Measurements from ENCODE around the gene ERN1.

ERN1 gene

GRCh38 chr17:64145375-64145750 is 15.4 kb upstream of the ERN1 start:
- H3K4me3 ChIP-seq (ENCODE audit: control insufficient read depth, low read depth, low read length), result peak overlapping the region; percentile 79
- no peak for TF ChIP-seq CTCF (conservative IDR thresholded peaks at IDR 0.05; ENCODE audit: control insufficient read depth, insufficient read depth, low read depth, low read length)

DNA sequence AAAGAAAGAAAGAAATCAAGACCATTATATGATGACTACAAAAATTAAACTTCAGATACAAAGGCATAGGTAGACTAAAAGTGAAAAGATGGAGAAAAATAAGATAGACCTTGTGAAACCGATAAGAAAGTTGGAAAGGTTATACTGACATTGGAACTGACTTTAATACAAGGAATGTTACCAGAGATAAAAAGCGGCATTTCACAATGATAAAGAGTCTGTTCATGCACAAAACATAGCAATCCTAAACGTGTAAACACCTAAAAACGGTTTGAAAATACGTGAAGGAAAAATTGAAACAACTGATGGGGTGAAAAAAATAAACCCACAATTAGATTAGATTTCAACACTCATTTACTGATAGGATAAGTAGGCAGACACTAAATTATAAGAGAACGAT is 9.6 kb upstream of the ERN1 start:
- no peak for DNase-seq (ENCODE audit: low read depth)
- H3K4me3 ChIP-seq (ENCODE audit: control insufficient read depth, low read depth, low read length), result no peak overlapping the region
- no peak for TF ChIP-seq CTCF (conservative IDR thresholded peaks at IDR 0.05; ENCODE audit: control insufficient read depth, insufficient read depth, low read depth, low read length)

More at GRCh38 chr17:64145375-64145750, 15.4 kb upstream of the ERN1 start:
- no peak for DNase-seq (ENCODE audit: low read depth)

GRCh38 chr17:64138441-64138840 is 8.5 kb upstream of the ERN1 start:
- no peak for DNase-seq (ENCODE audit: low read depth)
- no peak overlapping the region for H3K4me3 ChIP-seq (ENCODE audit: control insufficient read depth, low read depth, low read length)
- TF ChIP-seq CTCF (conservative IDR thresholded peaks at IDR 0.05; ENCODE audit: control insufficient read depth, insufficient read depth, low read depth, low read length), result no peak

- TF ChIP-seq CTCF (conservative IDR thresholded peaks at IDR 0.05; ENCODE audit: control insufficient read depth, insufficient read depth, low read depth, low read length), result no peak
- no peak overlapping the region for H3K4me3 ChIP-seq (ENCODE audit: control insufficient read depth, low read depth, low read length)
- DNase-seq (ENCODE audit: low read depth), result no peak
Measured at GRCh38 chr17:64135000-64135399, 5.1 kb upstream of the ERN1 start.

DNA sequence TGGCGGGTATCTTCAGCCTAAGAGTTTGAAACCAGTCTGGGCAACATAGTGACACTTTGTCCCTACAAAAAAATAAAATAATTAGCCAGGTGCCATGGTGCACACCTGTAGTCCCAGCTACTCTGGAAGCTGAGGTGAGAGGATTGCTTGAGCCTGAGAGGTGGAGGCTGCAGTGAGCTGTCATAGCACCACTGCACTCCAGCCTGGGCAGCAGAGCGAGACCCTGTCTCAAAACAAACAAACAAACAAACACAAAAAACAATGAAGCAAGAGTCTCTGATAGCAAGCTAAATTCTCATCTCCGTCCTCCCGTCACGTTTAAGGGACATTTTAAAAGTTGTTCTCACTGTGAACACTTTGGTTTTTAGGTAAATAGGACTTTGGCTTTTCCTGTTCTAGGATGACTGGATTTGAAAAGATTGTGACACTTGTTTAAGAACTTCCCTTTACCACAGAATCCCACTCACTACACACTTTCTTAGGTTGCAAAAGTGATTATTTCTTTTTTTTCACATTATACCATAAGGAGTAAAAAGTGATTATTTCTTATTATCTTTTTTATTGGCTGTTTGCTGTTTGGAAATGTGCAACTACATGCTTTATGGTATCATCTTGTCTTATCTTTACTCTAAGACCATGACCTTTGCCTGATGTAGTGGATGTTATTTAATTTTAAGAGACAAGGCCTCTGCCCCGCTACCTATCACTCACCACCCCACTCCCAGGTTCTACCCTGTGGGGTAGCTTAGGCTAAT is 4.4 kb upstream of the ERN1 start:
- H3K4me3 ChIP-seq (ENCODE audit: control insufficient read depth, low read depth, low read length), result no peak overlapping the region
- DNase-seq (ENCODE audit: low read depth), result no peak
- TF ChIP-seq CTCF (conservative IDR thresholded peaks at IDR 0.05; ENCODE audit: control insufficient read depth, insufficient read depth, low read depth, low read length), result no peak

GRCh38 chr17:64133546-64134215 is 3.7 kb upstream of the ERN1 start:
- peak; percentile 69 for TF ChIP-seq CTCF (conservative IDR thresholded peaks at IDR 0.05; ENCODE audit: control insufficient read depth, insufficient read depth, low read depth, low read length)
- no peak overlapping the region for H3K4me3 ChIP-seq (ENCODE audit: control insufficient read depth, low read depth, low read length)
- DNase-seq (ENCODE audit: low read depth), result peak; percentile 76
